GM19372 (cell line): ENCODE results near the gene GJA3.

ENCODE experiments used
- ATAC-seq: cut with Tn5 transposase; IDR thresholded peaks from one replicate; pipeline ENCODE4 v1.9.1; 2021; ENCODE audit warnings: mild to moderate bottlenecking, low read depth, moderate library complexity; ENCODE audit not compliant: unreplicated experiment

GJA3 gene

DNA sequence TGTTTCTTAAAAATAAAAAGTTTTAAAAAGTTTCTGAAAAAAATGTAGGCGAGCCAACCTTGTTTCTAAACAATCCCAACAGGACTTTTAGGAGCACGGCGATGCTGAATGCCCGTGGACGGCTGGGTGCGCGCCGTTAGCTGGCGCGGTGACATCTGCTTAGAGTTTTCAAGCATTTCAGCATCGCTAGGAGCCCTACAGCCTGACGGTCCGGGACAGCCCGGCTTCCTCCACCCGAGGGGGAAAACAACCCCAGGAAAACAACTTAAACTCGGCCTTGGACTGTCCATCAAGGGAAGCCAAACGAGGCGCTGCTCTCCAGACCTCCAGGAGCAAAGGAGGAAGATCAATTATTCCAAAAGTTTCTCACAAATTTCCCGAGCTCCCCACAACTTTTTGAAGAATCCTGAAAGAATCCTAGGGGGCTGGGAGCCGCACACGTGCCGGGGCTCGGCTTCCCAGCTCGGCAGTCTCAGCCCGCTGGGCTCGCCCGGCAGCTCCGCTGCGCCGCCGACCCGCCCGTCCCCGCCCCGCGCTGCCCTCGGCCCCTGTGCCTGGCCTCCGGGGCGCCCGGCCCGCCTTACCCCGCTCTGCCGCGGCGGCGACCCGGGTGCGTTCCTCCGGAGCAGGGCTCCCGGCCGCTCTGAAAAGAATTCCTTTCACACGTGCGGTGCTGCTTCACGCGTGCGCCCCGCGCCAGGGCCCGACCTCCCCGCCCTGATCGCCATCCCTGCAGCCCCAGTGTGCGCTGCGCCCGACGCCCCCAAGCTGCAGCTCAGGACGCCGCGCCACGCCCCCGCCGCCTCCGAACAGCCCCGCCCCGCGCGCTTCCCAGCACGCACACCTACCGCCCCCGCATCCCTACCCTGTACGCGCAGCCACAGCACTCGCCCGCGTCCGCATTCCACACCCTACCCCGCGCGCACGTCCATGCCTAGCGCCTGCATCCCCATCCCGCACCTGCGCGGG lies at the start of gene GJA3:
GJA3 (minus strand) TSS at position 747 of the 969 bp plus-strand sequence. CDS start 17,764 bp downstream, outside the sequence.
- ATAC-seq = peak; percentile 52

- ATAC-seq = no peak
Observed at GRCh38 chr13:20209948-20210347, 49.1 kb upstream of the GJA3 start.

DNA sequence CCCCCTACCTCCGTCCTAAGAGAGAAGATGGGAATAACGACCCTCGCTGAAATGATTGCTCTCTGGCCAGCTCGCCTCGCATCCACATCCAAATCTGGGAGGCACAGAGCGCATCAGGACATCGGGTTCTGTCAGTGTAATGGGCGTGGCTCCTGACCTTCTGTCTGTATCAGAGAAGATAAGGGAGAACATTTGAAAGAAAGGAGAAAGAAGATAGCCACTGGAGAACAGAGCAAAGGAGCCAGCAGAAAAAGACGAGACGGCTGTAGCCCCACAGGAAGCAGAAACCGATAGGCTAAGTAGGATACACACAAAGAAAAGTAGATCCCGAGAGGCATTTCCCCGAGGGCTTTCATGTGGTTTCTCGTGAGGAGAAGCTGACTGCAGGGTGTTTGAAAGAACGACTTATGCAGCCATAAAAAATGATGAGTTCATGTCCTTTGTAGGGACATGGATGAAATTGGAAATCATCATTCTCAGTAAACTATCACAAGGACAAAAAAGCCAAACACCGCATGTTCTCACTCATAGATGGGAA lies 45.9 kb upstream of the GJA3 start:
- no peak for ATAC-seq

- no peak for ATAC-seq
Observed at GRCh38 chr13:20206065-20206697, 45.3 kb upstream of the GJA3 start.

GRCh38 chr13:20198781-20199180 lies 37.9 kb upstream of the GJA3 start:
- no peak for ATAC-seq

- no peak for ATAC-seq
Observed at GRCh38 chr13:20197361-20197834, 36.5 kb upstream of the GJA3 start.

DNA sequence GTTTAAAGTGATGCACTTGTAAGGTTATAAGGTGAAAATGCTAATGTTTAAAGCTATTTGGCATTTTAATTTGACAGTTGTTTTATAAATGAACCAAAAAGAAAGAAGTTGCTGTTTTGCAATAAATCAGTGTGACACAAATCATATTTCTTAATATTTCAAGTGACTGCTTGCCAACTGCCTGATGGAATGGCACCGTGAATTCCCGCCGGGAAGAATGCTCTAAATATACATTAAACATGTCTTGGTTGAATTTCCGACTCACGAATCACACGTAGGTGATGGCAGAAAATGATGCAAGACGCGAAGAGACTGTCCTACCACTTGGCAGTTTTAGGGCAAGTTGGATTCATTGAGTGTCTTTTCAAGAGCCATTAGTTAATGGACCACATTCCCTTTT lies 34.9 kb upstream of the GJA3 start:
- ATAC-seq = no peak

DNA sequence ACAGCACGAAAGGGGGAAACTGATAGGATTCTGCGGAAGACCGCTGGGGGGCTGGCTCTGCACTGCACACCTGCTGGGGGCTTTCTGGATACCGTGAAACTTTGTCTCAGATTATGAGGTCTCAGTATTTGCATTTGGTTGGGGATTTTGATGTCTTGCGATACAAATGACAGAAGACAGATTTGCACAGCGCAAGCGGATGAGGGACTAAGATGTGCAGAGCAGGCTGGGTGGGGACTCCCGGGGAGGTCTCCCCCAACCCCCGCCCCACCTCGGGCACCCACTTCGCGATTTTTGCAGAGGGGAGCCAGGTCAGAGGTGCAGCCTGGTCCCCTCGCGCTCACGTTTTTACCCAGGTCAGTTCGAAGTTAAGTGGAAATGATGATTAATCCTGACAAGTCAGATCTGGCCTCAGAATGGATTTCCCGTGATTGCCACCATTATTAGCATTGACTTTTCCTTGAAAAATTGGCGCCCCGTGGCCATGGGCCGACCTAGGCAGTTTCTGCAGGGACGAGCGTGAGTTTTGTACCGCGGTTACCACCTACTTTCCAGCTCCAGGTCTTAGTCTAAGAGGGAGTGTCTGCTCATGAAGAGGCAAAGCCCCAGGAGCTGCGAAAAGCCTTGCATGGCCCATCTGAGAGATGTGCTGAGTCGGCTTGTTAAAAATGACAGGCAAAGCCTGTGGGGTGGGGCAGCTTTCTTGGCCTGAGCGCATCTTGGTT lies 33.2 kb upstream of the GJA3 start:
- no peak for ATAC-seq

GRCh38 chr13:20193162-20193906 lies 32.5 kb upstream of the GJA3 start:
- no peak for ATAC-seq

GRCh38 chr13:20192836-20193161 lies 31.9 kb upstream of the GJA3 start, which contains the start of gene GJB2:
TSS of gene GJB2 (minus strand) at chr13:20192938. CDS start at chr13:20189581, 3,357 bp downstream.
- ATAC-seq = no peak

DNA sequence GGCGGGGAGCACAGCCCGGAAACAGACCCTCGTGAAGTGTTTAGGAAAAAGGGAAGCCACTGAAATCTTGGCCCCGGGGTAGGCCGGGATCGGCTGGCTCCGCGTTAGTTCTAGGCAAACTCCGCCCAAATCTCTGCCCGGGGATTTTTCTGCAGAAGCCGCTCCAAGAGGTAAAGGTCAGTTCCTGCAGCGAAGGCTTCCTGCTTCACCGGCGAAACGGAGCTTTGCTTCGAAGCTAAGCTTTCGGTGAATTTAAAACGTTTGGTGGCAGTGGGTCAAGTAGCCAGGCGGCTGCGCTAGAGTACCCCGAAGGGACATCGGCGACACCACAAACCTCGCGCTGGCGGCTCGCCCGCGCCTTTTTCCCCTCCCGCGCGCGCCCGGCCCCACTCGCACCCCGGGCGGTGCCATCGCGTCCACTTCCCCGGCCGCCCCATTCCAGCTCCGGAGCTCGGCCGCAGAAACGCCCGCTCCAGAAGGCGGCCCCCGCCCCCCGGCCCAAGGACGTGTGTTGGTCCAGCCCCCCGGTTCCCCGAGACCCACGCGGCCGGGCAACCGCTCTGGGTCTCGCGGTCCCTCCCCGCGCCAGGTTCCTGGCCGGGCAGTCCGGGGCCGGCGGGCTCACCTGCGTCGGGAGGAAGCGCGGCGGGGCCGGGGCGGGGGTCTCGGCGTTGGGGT lies 31.4 kb upstream of the GJA3 start:
- no peak for ATAC-seq

GRCh38 chr13:20191311-20192157 lies 30.7 kb upstream of the GJA3 start:
- no peak for ATAC-seq

DNA sequence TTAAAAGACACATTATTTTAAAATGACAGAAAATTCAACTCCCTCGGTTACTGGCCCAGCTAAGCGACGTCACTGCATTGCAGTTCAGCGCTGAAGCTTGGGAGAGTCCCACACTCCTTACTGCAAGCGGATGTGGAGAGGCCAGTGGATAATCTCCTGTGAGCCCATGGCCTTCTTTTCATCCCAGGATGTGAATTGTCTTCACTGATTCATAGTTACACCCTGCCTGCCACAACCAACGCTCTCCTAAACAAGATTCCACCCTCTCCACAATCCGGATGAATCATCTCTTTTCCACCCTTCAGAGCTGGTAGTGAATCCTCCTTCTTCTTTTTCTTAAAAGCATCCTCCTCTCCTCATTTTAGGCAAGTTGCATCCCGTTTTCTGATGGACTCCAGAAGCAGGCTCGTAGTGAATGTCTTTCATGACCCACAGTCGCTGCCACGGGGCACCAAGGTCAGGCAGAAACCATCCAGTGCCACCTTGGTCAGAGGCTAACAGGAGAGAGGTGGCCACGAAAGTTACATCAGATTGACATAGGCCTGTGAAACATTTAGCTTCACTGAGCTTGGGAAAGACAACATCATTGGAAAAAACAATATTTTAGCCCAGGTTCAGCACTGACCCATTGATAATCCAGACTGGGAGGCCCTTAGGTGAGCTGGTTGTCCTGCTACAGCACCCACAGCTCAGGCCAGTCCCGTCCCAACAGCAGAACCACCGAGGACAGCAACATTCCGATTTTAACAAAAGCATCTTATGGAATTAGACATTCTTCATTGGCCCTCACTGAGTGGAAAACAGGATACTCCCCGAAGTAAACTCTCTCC lies 29.8 kb upstream of the GJA3 start:
- ATAC-seq = no peak

GRCh38 chr13:20190076-20190475 lies 29.2 kb upstream of the GJA3 start:
- ATAC-seq = no peak

DNA sequence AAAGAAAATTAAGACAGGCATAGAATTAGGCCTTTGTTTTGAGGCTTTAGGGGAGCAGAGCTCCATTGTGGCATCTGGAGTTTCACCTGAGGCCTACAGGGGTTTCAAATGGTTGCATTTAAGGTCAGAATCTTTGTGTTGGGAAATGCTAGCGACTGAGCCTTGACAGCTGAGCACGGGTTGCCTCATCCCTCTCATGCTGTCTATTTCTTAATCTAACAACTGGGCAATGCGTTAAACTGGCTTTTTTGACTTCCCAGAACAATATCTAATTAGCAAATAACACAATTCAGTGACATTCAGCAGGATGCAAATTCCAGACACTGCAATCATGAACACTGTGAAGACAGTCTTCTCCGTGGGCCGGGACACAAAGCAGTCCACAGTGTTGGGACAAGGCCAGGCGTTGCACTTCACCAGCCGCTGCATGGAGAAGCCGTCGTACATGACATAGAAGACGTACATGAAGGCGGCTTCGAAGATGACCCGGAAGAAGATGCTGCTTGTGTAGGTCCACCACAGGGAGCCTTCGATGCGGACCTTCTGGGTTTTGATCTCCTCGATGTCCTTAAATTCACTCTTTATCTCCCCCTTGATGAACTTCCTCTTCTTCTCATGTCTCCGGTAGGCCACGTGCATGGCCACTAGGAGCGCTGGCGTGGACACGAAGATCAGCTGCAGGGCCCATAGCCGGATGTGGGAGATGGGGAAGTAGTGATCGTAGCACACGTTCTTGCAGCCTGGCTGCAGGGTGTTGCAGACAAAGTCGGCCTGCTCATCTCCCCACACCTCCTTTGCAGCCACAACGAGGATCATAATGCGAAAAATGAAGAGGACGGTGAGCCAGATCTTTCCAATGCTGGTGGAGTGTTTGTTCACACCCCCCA lies 28.1 kb upstream of the GJA3 start:
- no peak for ATAC-seq

DNA sequence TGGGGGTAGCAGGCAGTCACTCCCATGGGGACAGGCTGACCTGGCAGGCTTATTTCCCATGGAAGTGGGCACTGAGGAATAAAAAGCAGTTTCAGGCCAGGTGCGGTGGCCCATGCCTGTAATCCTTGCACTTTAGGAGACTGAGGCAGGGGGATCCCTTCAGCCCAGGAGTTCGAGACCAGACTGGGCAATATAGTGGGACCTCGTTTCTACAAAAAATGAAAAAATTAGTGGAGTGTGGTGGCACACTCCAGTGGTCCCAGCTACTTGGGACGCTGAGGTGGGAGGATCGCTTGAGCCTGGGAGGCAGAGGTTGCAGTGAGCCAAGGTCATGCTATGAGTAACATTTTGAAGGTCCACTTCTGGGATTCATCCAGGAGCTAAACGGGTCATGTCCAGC lies 25.9 kb upstream of the GJA3 start:
- ATAC-seq = no peak
